OCI-M2 (cell line): Measurements from ENCODE around the gene MAN1A1.

ENCODE experiments used
- DNase-seq: peaks from one replicate; lab custom pipeline; 2025; ENCODE audit not compliant: unreplicated experiment; lab: John Stamatoyannopoulos, UW

The MAN1A1 gene

DNA sequence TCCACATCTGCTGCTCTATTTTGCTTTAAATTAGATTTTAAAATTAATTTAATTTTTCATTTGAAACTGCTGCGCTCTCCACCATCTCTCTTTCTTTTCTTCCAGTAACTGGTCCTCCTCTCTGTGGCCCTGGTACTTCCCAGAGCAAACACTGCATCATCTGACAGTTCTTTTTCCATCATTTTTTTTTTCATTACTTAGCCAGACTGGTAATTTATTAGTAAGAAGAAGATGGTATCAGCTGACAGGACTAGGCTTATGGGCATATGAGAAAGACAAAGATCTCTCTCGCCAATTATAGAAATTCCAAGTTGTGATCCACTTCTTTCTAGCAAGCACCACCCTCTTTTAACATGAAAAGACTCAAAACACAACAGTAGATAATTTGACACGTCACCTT lies 197.4 kb downstream of the MAN1A1 start:
- DNase-seq: no peak

DNA sequence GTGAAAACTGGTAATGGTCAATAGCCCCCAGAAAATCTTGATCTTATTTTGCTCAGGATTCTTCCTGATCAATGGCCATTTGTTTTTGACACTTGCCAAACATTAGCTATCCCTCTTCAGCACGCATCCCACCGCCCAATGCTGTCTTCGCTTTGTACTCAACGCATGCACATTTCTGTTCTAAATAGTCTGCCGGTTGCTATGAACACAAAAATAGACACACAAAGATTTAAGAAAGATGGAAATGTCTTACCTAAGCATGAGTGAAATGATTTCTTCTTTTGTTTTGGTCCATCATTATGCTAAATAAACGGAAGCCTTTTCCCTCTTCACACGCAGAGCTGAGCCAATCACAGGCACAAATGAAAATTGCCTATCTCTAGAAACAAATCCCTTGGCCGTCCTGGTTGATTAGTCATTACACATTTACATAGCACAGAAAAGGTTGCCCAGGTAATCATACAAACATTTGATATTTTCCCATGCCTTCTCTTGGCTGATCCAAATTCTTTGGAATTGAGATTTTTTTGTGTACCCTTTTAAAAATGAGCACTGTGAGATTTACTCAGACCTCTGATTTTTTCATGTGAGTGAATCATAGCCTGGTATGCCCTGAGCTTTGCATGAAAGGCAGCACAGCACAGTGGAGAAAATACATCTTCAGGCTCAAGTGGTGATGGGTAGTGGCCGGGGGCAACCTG lies 200.6 kb downstream of the MAN1A1 start:
- no peak for DNase-seq

DNA sequence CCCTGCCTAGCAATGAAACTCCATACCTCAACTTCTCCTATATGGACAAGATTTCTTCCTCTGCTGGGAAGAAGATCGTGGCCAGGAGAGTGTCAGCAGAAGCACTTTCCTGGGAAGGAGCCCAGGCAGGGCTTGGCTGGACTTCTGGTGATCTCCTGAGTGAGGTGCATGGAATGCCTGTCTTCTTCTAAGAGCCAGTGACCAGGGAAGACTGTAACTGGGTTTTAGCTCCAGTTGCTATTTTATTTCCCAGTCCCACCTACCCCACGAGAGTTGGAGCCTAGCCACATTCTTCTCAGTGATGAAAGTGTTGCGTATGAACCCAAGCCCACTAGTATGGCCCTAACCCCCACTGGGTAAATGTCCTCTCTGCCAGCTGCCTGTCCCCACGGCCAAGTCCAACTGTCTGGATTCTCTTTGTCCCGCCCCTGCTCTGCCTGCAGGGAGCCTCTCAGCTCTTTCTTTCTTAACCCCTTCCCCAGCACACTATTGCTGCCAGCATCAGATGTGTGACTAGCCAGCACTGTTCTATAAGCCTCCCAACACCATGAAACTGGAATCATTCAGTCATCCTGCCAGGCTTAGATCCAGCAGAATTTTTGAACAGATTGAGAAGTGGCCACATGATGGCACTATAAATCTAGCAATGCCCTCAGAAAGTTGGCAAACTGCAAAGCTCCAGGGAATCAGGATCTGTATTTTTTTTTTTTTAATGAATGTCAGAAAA lies 201.3 kb downstream of the MAN1A1 start:
- no peak for DNase-seq

DNA sequence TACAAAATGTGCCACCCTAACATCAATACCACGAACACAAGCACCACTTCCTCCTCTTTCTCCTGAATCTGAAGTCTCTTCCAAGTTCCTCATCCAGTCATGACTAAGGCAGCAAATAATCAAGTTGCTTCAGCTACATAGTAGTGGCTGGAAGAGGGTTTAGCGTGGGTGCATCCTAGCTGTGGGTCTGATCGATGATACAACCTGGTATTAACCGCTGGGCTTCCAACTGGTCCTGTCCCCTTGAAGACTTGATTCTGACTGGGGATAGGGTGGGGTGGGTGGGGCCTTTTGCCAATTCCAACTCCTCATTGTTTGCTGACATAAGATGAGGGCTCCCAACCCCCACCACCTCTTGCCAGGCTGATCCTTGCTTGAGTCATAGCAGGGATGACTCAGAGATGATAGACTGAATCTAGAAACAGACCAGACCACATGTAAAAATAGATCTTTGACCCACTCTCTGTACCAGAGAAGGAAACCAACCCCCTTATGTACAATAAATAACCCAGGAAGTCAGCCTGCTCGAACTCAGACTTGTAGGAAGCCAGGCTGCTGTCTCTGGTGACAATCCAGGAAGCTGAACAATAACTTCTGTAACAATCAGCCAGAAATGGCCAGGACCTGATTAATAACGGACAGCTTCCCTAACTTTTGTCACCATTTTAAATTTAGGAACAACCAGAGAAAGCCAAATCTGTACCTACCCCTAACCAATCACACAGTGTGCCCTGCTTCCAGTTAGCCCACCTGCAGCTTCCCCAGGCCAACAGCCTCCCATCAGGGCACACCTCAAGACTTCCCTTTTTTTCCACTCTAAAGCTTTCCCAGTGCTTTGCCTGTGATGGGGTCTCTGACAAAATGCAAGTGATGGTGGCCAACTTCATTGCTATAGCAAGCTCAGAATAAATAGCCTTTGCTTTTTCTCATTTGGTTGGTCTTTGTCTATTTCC lies 202.2 kb downstream of the MAN1A1 start:
- DNase-seq: no peak

DNA sequence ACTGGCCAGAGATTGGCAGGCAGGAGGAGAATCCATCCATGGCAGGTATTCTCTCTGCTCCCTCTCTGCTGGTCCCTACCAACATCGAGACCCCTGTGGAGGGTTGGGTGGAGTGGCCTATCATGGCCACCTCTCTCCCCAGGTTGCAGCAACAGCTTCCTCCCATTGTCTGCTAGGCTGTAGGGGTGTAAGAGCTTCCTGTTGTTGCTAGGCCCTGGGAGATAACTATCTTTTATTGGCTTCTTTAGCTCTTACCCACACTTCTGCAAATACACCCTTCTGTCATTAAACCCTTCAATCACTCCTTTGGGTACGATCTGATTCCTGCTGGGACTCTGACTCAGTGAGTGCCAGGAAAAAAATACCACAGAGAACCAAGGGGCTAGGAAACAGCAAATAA lies 204.4 kb downstream of the MAN1A1 start:
- no peak for DNase-seq

DNA sequence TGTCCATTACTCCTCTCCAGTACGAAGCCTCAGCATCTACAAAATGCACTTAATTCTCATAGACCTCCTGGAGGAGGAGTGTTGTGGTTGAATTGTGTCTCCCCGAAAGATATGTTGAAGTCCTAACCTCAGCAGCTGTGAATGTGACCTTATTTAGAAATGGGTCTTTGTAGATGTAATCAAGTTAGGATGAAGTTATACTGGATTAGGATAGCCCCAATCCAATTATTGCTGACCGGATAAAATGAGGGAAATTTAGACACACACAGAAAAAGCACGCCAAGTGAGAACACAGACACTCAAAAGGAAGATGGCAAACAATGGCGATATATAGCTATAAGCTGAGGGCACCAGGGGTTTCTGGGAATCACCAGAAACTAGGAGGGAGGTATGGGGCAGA lies 206.9 kb downstream of the MAN1A1 start:
- no peak for DNase-seq

DNA sequence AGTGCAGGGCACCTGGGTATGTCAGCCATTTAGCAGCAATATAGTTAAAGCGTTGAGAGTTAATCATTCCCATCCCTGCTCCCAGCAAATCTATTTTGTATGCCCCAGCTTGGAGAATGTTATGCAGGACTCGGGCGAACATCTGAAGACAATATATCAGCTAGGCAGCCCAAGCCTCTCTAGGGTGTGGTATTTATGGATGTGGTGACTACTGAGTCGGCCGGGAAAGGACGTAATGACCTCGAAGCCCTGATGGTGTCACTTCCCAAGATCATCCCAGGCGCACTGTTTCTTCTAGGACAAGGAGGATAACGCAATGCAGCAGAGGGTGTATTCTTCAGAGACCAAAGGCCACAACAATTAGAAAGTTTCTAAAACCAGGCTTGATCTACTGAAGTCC lies 207.5 kb downstream of the MAN1A1 start:
- DNase-seq: no peak

DNA sequence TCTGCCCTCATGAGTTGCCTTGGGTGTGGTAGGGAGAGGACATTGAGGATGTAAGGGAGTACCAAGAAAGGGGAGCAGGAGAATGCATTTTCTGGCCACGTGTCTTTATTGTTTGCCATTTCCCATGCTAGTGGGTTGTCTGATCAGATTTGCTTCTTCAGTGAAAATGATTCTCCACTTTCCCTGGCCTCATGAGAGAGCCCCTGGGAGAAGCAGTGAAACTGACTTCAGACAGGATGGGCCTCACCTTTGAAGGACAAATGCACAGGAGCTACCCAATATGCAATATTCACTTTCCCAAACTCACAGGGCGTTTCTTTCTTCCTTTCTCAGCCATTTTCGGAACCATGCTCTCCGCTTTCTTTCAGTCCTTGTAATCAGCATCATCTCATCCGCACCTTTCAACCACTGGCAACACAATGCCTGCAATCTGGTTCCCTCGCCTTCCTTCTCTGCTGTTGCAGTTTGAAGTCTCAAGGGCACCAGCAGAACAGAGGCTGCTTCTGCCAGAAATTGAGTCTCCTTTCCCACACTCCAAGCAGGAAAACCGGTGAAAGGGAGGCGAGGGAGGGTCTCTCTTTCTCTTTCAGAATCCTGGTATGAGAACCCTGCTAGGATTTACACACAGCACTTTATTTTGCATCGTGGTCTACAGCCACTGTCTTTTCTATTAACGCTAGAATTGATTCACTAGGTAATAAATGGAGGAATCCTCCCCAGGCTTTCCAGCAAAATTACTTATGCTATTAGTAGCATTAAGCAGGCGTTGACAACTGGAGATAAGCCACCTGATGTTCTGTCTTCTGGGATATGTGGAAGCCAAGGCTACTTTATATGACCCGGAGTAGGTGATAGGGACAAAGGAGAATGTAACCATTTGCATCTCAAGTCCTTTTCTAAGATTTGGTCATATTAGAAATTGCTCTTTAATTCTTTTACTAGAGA lies 209.1 kb downstream of the MAN1A1 start:
- no peak for DNase-seq

DNA sequence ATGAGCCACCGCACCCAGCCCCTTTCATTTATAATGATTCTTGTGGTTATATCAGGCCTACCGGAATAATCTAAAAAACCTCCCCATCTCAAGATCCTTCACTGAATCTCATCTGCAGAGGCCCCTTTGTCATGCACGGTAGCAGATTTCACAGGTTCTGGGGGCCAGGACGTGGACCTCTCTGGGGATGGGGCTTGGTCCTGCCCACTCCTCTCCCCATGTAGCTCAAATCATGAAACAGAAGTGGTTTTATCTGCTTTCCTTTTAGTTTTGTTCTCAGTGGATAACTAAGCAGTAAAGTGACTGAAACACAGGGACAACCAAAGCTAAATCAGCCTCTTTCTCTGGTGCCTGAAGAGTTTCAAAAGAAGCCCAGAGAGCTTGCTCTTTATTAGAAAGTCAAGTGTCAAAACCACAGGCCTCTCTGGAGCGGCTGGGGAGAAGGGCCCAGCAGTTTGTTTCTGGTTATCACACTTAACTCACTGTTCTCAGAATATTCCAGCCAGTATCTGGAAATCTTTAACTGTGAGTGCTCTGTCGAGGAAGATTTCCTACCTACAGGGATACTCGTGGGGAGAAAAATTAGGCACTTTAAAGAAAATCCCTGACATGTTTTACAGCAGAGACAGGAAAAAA lies 210.5 kb downstream of the MAN1A1 start:
- no peak for DNase-seq

DNA sequence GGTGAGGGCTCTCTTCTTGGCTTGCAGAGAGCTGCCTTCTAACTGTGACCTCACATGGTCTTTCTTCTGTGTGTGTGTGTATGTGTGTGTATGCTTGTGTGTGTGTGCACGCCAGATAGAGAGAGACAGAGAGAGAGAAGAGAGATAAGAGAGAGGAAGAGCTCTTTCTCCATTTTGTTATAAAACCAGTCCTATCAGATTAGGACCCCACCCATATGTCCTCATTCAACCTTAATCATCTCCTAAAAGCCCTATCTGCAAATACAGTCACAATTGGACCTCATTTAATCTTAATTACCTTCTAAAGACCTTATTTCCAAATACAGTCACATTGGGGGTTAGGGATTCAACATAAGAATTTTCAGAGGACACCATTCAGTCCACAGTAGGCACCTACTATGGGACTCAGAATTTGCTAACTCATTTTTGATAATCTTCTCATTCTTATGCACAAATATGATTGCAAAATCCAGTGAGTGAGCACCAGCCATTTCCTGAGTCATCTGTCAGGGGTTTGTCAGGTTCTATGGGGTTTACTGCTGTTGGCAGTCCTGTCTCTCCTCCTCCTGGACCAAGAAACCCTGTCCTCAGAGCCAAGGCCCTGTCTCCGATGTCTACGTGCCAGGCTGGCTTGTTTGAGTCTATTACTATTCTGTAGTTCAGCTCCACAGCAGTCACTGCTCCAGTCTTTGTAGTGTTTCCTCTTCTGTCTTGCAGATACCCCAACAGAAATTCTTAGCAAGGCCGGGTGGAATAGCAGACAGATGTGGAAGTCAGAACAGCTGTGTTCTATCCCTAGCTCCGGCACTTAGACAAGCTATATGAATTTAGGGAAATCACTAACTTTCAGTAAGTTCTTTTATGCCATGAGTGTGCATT lies 212.1 kb downstream of the MAN1A1 start:
- DNase-seq: no peak

DNA sequence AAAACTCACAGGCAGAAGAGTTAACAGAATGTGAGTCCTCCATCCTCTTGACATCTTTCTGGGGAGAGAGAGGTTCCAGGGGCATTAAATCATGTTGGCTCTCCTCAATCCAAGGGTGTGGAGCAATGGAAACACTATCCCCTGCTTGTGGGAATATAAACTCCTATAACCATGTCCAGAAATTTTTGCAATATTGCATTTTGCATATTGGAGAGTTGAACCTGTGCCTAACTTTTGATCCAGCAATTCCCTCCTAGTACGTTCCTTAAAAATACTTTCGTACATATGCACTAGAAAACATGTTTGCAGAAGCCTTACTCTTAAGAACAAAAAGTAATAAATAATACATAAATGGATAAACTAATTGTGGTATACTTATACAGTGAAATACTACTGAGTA lies 214.8 kb downstream of the MAN1A1 start:
- no peak for DNase-seq

DNA sequence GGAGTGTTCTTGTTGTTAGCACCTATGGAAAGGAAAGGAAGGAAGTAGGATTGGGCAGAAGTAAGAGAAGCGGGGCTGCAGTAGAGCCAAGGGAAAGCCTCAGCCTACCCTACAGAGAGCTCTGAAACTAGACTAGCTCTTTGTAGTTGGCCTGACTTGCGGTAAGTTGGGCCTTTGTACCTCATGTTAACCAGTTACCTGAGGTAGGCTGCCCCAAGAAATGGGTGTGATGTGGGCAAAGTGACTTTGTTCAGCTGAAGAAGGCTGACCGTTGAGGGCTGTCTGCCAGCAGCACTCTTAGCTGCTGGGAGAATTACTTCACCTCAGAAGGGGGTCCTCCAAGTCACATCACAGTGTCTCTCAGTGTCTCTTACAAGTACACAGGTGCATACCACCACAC lies 216.2 kb downstream of the MAN1A1 start:
- no peak for DNase-seq

DNA sequence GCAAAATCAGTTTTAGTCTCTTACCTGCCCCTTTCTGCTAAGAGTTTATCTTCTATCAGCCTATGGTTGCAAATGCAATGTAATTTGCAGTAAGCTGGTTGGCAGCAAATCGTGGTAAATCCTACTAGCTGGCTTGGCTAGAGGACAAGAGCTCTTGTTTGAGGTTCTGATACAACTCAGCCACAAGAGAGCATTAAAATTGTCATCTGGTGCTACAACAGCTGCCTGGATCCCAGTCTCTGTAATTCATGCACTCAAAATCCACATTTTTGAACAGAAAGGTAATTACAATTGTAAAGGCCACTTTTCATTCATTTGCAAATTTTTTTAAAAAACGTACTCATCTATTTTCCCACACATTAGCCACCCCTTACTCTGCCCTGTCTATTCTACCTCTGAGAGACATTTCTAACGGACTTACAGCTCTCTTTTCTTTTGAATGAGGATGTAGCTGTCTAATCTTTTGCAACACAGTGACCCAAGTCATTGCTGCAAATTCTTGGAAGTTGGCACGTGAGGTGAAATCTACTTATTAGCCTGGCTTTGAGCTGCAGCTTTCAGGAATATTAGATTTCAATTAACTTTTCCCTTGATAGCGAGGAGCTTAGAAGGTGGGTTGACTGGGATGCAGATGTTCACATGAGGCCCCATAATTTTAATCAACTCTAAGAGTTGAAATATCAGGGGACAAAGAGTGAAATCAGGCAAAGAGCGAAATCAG lies 217.1 kb downstream of the MAN1A1 start:
- no peak for DNase-seq

DNA sequence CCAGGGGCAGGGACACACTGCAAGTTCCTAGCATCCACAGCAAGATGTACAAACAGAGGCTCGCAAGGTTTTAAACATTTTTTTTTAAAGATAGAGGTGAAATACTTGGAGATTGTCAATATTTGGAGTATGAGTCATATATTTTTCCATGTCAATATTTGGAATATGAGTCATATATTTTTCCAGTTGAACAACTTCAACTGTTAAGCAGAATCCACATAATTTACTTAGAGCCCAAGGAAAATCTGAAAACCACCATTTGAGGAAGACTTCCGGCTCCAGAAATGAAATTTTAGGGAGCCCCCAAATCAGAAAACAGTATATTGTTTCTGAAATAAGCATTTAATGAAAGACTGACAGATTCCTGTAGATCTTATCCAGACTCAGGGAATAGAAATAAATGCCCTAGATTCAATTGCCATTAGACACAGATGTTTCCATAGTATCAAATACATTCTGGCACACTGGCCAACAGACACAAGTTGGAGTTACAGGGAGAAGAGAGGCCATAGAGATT lies 219.5 kb downstream of the MAN1A1 start:
- DNase-seq: no peak

DNA sequence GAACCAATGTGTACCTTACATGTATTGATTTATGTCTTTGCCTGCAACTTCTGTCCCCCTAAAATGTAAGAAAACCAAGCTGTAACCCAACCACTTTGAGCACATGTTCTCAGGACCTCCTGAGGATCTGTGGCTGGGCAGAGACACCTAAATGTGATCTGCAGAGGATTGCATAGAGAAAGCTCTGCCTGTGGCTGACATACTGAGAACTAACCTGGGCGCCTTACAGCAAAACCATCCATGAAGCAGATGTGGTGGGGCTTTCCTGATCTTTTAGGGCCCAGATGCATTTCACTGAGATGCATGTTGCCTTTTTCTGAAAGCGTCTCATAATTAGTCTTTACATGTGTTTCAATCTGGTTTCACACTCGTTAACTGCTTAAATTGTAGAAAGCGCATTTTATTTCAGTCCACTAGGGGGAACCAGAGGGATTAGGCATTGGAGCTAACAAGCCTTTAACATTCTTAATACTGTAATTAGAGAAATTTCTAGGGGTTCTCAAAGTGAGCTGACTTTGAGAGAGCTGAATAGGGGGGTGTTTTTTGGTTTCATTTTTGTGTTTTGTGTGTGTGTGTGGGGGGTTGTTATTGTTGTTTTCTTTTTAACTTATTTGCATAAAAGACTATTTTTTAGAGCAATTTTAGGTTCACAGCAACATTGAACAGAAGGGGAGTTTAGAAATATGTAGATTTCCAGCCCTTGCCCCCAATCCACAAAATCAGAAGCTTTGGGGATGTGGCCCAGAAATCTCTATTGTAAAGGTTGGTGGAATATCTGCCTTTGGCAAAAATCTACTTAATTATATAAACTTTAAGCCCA lies 220.2 kb downstream of the MAN1A1 start:
- DNase-seq: no peak

DNA sequence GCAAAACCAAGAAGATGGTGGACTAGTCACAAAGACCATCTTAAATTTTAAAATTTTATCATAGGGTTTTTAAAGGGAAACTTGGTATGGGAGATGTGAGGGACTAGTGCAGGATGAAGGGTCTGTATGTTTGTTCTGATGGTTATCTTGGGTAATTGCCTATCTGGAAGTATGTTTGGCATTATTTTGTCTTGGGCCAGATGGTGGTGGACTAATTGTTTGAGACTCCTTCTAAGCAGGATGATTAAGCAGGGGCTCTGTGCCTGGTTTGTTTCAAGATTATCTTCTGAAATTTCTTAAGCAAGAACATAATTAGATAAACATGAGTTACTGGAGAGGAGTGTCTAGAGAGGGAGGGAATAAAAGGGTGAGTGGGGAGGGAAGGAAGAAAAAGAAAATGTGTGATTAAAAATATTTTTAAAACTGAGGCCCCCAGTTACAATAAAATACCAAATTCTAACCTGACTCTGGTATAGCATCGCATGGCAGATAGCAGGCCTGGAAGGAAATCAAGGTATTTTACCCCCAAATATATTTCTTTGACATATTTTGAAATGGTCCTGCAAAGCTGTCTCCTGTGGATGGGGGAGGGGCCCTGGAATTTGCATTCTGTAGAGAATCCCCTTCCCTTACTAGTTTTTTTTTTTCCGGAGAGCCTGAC lies 221.2 kb downstream of the MAN1A1 start:
- no peak for DNase-seq

DNA sequence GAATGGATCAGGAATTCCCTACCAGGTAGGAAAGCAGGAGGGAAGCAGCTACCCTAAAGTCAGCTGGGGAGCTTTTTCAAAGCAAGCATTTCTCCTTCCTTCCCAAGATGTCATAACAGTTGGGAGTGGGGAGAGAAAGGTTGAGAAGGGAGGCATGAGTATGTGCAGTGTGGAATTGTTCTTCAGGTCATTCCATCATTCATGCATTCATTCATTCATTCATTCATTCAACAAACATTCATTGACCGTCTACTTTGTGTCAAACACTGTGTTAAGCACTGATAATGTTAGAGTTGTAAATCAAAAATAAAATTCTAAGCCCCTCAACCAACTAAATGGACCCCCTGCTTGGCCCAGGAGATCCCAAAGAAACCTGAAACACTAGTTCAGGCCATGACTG lies 221.9 kb downstream of the MAN1A1 start:
- no peak for DNase-seq
